Measurements from ENCODE around the gene GPR108.

The GPR108 gene

GRCh38 chr19:6705931-6706632 lies 31.3 kb downstream of the GPR108 start:
- ATAC-seq: no peak
- TF ChIP-seq ZNF70 (CRISPR knock-in tag; IDR thresholded peaks at IDR 0.05) (no peak), ISL1 (CRISPR knock-in tag; IDR thresholded peaks at IDR 0.05) (no peak), ZFP3 (CRISPR knock-in tag; IDR thresholded peaks at IDR 0.05) (no peak), OSR1 (CRISPR knock-in tag; IDR thresholded peaks at IDR 0.05) (no peak), ARNTL (CRISPR knock-in tag; IDR thresholded peaks at IDR 0.05; ENCODE audit: borderline replicate concordance, low read depth) (no peak)

- TF ChIP-seq ZNF8 (CRISPR knock-in tag; IDR thresholded peaks at IDR 0.05) (no peak), ZFP3 (CRISPR knock-in tag; IDR thresholded peaks at IDR 0.05) (no peak), RARB (CRISPR knock-in tag; IDR thresholded peaks at IDR 0.05) (no peak), TSHZ2 (CRISPR knock-in tag; IDR thresholded peaks at IDR 0.05) (no peak), CSRNP3 (CRISPR knock-in tag; IDR thresholded peaks at IDR 0.05) (no peak), SNAI2 (CRISPR knock-in tag; IDR thresholded peaks at IDR 0.05) (no peak), OSR1 (CRISPR knock-in tag; IDR thresholded peaks at IDR 0.05) (no peak), POU6F1 (CRISPR knock-in tag; IDR thresholded peaks at IDR 0.05; ENCODE audit: borderline replicate concordance, low read depth) (no peak), BACH2 (CRISPR knock-in tag; IDR thresholded peaks at IDR 0.05; ENCODE audit: borderline replicate concordance) (no peak)
- no peak for ATAC-seq
Measured at GRCh38 chr19:6700586-6701316, 36.6 kb downstream of the GPR108 start.

- TF ChIP-seq PATZ1 (CRISPR knock-in tag; IDR thresholded peaks at IDR 0.05; ENCODE audit: borderline replicate concordance) (no peak), ZNF8 (CRISPR knock-in tag; IDR thresholded peaks at IDR 0.05) (no peak), CSRNP3 (CRISPR knock-in tag; IDR thresholded peaks at IDR 0.05) (no peak), BACH2 (CRISPR knock-in tag; IDR thresholded peaks at IDR 0.05; ENCODE audit: borderline replicate concordance) (no peak), ZNF70 (CRISPR knock-in tag; IDR thresholded peaks at IDR 0.05) (no peak), OSR1 (CRISPR knock-in tag; IDR thresholded peaks at IDR 0.05) (no peak), SNAI2 (CRISPR knock-in tag; IDR thresholded peaks at IDR 0.05) (no peak), GLIS3 (CRISPR knock-in tag; IDR thresholded peaks at IDR 0.05) (no peak), ZFP3 (CRISPR knock-in tag; IDR thresholded peaks at IDR 0.05) (no peak), ISL1 (CRISPR knock-in tag; IDR thresholded peaks at IDR 0.05) (no peak), CREB5 (CRISPR knock-in tag; IDR thresholded peaks at IDR 0.05; ENCODE audit: low read depth) (no peak), PPARA (CRISPR knock-in tag; IDR thresholded peaks at IDR 0.05; ENCODE audit: borderline replicate concordance) (no peak)
- no peak for ATAC-seq
Measured at GRCh38 chr19:6699935-6700334, 37.4 kb downstream of the GPR108 start.

Measured in SK-N-SH treated with all-trans-retinoic acid at 6 μM for 48 hours (cell line).